ENCODE measurements around the gene NHLRC4. TPM values are rescaled to one million over a fixed set of nuclear protein-coding genes. Genes with fewer than 3 reads are reported as not detected.

The NHLRC4 gene
- total and polyA plus RNA-seq, 2 of the 13 experiments (the other 11 are each of a cell fraction or from before 2014, with no cell fraction given), result 0.40 to 0.59 TPM

GRCh38 chr16:586645-587590 lies 20.1 kb downstream of the NHLRC4 start (continued):
- TF ChIP-seq ATF6 (CRISPR knock-in tag; conservative IDR thresholded peaks at IDR 0.05) (no peak), ZFX (CRISPR knock-in tag; IDR thresholded peaks at IDR 0.05; ENCODE audit: low read depth) (no peak), ZNF251 (CRISPR knock-in tag; IDR thresholded peaks at IDR 0.05) (no peak)

- intact Hi-C loops (cut with micrococcal nuclease; ENCODE audit: unreplicated experiment), result loop anchor here (10.0 kb wide), 1 partner anchor 56 kb away; the partner anchor contains the start of genes MCRIP2 and WDR90
- in situ Hi-C loops (cut with HindIII; ENCODE audit: extremely low pct_ligation_motif_present, low pct_unique_long_range_greater_than_20kb), result no loop called here
- FAIRE-seq, result no peak
- H3K4me1 ChIP-seq (ENCODE audit: insufficient read depth, low read length), result peaks cover 63% of the 10 kb centered on the region
- H3K4me2 ChIP-seq (ENCODE audit: low read depth, low read length), result peak overlapping the region; percentile 95
- POLR2A ChIA-PET, result interaction anchor here (0.7 to 1.5 kb wide), 9 partner anchors 9 to 191 kb away, joined by 3 to 7 read pairs (median 3); partner anchors contain the start of genes DECR2, METTL26 and WFIKKN1
- H3K36me3 ChIP-seq (replicated peaks in 1 of 2; ENCODE audit: control insufficient read depth in 1 of 2, insufficient read depth in 2 of 2, low read length in 2 of 2), result no peaks in the 10 kb centered on the region
- TSS peak; percentile 85 for BruUV-seq (replicated peaks)
- peak overlapping the region; percentile 99 for H3K27ac ChIP-seq (ENCODE audit: extremely low read length, insufficient read depth, low read length)
- WGBS (ENCODE audit: low lambda C conversion rate), result no CpG with 5 or more reads among the region's 21 CpGs
- H3K9me3 ChIP-seq (ENCODE audit: low read length), result no peaks in the 10 kb centered on the region
- no peak for DNase-seq (ENCODE audit: low spot score)
- peaks cover 14% of the 10 kb centered on the region; the same call in 1 of the 2 replicates for H4K20me1 ChIP-seq (ENCODE audit: insufficient read depth, low read length)
- H3K79me2 ChIP-seq (ENCODE audit: insufficient read depth, low read length), result peaks cover 33% of the 10 kb centered on the region
- CTCF ChIA-PET (ENCODE audit: low intra/inter-chr PET ratio, low total read pairs), result no interaction called here
- ATAC-seq, result peak; percentile 0; the same call in 2 of the 3 replicates
- peak overlapping the region; percentile 94 to 96 (median 96) for H3K4me3 ChIP-seq (replicated peaks in 1 of 3; ENCODE audit: insufficient read depth in 1 of 3, low read depth in 2 of 3, low read length in 3 of 3)
- H3K27me3 ChIP-seq (ENCODE audit: control insufficient read depth in 1 of 2, insufficient read depth in 2 of 2, low read length in 2 of 2), result no peaks in the 10 kb centered on the region
- no peak overlapping the region for H2AFZ ChIP-seq (ENCODE audit: low read length)
- peak overlapping the region; percentile 97 for H3K9ac ChIP-seq (ENCODE audit: insufficient read depth, low read depth, low read length)
- TF ChIP-seq ZNF430 (CRISPR knock-in tag; IDR thresholded peaks at IDR 0.05) (no peak; the same call in 1 of the 2 replicates), ELF1 (CRISPR knock-in tag; IDR thresholded peaks at IDR 0.05) (no peak), ZNF143 (CRISPR knock-in tag; IDR thresholded peaks at IDR 0.05) (no peak), MEIS2 (CRISPR knock-in tag; IDR thresholded peaks at IDR 0.05) (no peak), THYN1 (CRISPR knock-in tag; IDR thresholded peaks at IDR 0.05; ENCODE audit: borderline replicate concordance, low read depth) (no peak), ZNF639 (CRISPR knock-in tag; conservative IDR thresholded peaks at IDR 0.05) (no peak), GABPA (IDR thresholded peaks at IDR 0.05; ENCODE audit: low read depth, low read length) (no peak), GABPA (CRISPR knock-in tag; IDR thresholded peaks at IDR 0.05; ENCODE audit: low read depth) (no peak), KDM4B (CRISPR knock-in tag; IDR thresholded peaks at IDR 0.05) (no peak)
- TF ChIP-seq, protein P1, sequence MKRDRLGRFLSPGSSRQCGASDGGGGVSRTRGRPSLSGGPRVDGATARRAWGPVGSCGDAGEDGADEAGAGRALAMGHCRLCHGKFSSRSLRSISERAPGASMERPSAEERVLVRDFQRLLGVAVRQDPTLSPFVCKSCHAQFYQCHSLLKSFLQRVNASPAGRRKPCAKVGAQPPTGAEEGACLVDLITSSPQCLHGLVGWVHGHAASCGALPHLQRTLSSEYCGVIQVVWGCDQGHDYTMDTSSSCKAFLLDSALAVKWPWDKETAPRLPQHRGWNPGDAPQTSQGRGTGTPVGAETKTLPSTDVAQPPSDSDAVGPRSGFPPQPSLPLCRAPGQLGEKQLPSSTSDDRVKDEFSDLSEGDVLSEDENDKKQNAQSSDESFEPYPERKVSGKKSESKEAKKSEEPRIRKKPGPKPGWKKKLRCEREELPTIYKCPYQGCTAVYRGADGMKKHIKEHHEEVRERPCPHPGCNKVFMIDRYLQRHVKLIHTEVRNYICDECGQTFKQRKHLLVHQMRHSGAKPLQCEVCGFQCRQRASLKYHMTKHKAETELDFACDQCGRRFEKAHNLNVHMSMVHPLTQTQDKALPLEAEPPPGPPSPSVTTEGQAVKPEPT (CRISPR knock-in tag; IDR thresholded peaks at IDR 0.05; ENCODE audit: low read depth), result no peak
Measured at GRCh38 chr16:588639-588888, 21.8 kb downstream of the NHLRC4 start.
